IMR-90 (cell line): ENCODE measurements around the gene FBXO33. TPM values are rescaled to one million over a fixed set of nuclear protein-coding genes. Genes with fewer than 3 reads are reported as not detected.

Source experiments
- ATAC-seq: fragments of 200-7000 bp; cut with Tn5 transposase; 2 replicates; pipeline ENCODE4 v1.9.1; 2020; ENCODE audit warnings: low read depth, mild to moderate bottlenecking, moderate library complexity
- BruUV-seq: library from RNA; stranded (reverse); fragments of 400-500 nt; replicated peaks from 2 replicates; lab custom pipeline; 2021; lab: Mats Ljungman, UMichigan
- CTCF ChIA-PET: fragments of 300-600 bp; formaldehyde crosslinking; extraction: SDS; loops from one replicate; lab custom pipeline; 2021; ENCODE audit warnings: antibody characterized with exemption; lab: Yijun Ruan, JAX
- POLR2A ChIA-PET: fragments of 300-600 bp; sonication (Branson Sonifier 250); formaldehyde crosslinking; loops from one replicate; lab custom pipeline; 2022; ENCODE audit warnings: antibody characterized with exemption; ENCODE audit not compliant: unreplicated experiment; lab: Charles Lee
- DNase-seq: peaks from one replicate; pipeline ENCODE4 v3.0.0; 2013
- H2AFZ ChIP-seq: replicated peaks from 2 replicates; pipeline ENCODE3; 2013; ENCODE audit warnings: low read length, mild to moderate bottlenecking; ENCODE audit not compliant: poor library complexity
- H2AK5ac ChIP-seq: 2 replicates; pipeline ENCODE4 v1.6.1; 2013; ENCODE audit warnings: low read depth, low read length, inconsistent platforms
- H2AK9ac ChIP-seq: replicated peaks from 2 replicates; pipeline ENCODE3; 2013; ENCODE audit warnings: mild to moderate bottlenecking, low read depth, low read length, moderate library complexity; ENCODE audit not compliant: poor library complexity
- H2BK120ac ChIP-seq: 2 replicates; pipeline ENCODE4 v1.6.1; 2013; ENCODE audit warnings: low read depth, low read length, inconsistent platforms
- H2BK15ac ChIP-seq: 3 replicates; pipeline ENCODE4 v1.6.1; 2013; ENCODE audit warnings: low read depth, low read length, inconsistent platforms
- H2BK20ac ChIP-seq: 2 replicates; pipeline ENCODE4 v1.6.1; 2013; ENCODE audit warnings: low read depth, mild to moderate bottlenecking, inconsistent platforms, low read length, moderate library complexity
- H2BK5ac ChIP-seq: 2 replicates; pipeline ENCODE4 v1.6.1; 2013; ENCODE audit warnings: mild to moderate bottlenecking, low read depth, low read length, inconsistent platforms; ENCODE audit not compliant: poor library complexity, severe bottlenecking
- H3K14ac ChIP-seq: replicated peaks from 2 replicates; pipeline ENCODE4 v1.6.1; 2013; ENCODE audit warnings: low read depth, low read length, inconsistent platforms
- H3K18ac ChIP-seq: 2 replicates; pipeline ENCODE4 v1.6.1; 2013; ENCODE audit warnings: low read depth, low read length, control low read depth
- H3K23ac ChIP-seq: 2 replicates; pipeline ENCODE4 v1.6.1; 2013; ENCODE audit warnings: low read depth, low read length, inconsistent platforms
- H3K27ac ChIP-seq: 2 replicates; pipeline ENCODE4 v1.5.1; 2013; ENCODE audit warnings: mild to moderate bottlenecking, control low read depth, low read length; ENCODE audit not compliant: insufficient read depth
- H3K27me3 ChIP-seq: 2 replicates; pipeline ENCODE4 v1.6.1; 2013; ENCODE audit warnings: low read length; ENCODE audit not compliant: control insufficient read depth, insufficient read depth
- H3K36me3 ChIP-seq: 2 replicates; pipeline ENCODE4 v1.6.1; 2013; ENCODE audit warnings: low read length, mixed read lengths; ENCODE audit not compliant: control insufficient read depth, insufficient read depth
- H3K4ac ChIP-seq: 2 replicates; pipeline ENCODE4 v1.6.1; 2013; ENCODE audit warnings: low read depth, low read length, inconsistent platforms
- H3K4me1 ChIP-seq: 2 replicates; pipeline ENCODE4 v1.6.1; 2013; ENCODE audit warnings: low read length, mixed read lengths; ENCODE audit not compliant: control insufficient read depth, insufficient read depth
- H3K4me2 ChIP-seq: 2 replicates; pipeline ENCODE4 v1.6.1; 2013; ENCODE audit warnings: low read depth, mild to moderate bottlenecking, control low read depth, low read length, moderate library complexity
- H3K4me3 ChIP-seq: 2 replicates; pipeline ENCODE4 v1.5.1; 2013; ENCODE audit warnings: low read depth, mild to moderate bottlenecking, control low read depth, low read length, moderate library complexity; ENCODE audit not compliant: insufficient read depth
- H3K56ac ChIP-seq: 2 replicates; pipeline ENCODE4 v1.6.1; 2013; ENCODE audit warnings: low read length, inconsistent platforms; ENCODE audit not compliant: insufficient read depth; ENCODE audit errors: extremely low read depth
- H3K79me1 ChIP-seq, 2 experiments: 2 replicates each; pipeline ENCODE4 v1.6.1; 2013; ENCODE audit warnings: low read length in 2 of 2, inconsistent platforms in 1 of 2, low read depth in 1 of 2
- H3K9ac ChIP-seq: 2 replicates; pipeline ENCODE4 v1.6.1; 2013; ENCODE audit warnings: low read depth, low read length, control low read depth
- H3K9me1 ChIP-seq: 2 replicates; pipeline ENCODE4 v1.6.1; 2013; ENCODE audit warnings: low read length, inconsistent platforms; ENCODE audit not compliant: insufficient read depth
- H3K9me3 ChIP-seq: 2 replicates; pipeline ENCODE4 v1.6.1; 2013; ENCODE audit warnings: low read length; ENCODE audit not compliant: control insufficient read depth, insufficient read depth
- H4K20me1 ChIP-seq: 2 replicates; pipeline ENCODE4 v1.6.1; 2013; ENCODE audit warnings: low read length, inconsistent platforms; ENCODE audit not compliant: insufficient read depth
- H4K5ac ChIP-seq: 2 replicates; pipeline ENCODE4 v1.6.1; 2013; ENCODE audit warnings: mild to moderate bottlenecking, low read depth, low read length, control low read depth
- H4K8ac ChIP-seq, 2 experiments: 2 replicates each; pipeline ENCODE4 v1.6.1; 2013; ENCODE audit warnings: low read depth in 2 of 2, low read length in 2 of 2, control low read depth in 1 of 2, inconsistent platforms in 1 of 2
- H4K91ac ChIP-seq: 2 replicates; pipeline ENCODE4 v1.6.1; 2013; ENCODE audit warnings: low read depth, low read length, inconsistent platforms; ENCODE audit not compliant: insufficient read depth
- BHLHE40 ChIP-seq: fragments of 150-350 bp; IDR thresholded peaks from 2 replicates; pipeline ENCODE4 v1.6.1; 2016; ENCODE audit warnings: mild to moderate bottlenecking, low read depth, low read length
- ELK1 ChIP-seq: fragments of 150-350 bp; IDR thresholded peaks from 2 replicates; pipeline ENCODE4 v1.6.1; 2016; ENCODE audit warnings: low read depth, mild to moderate bottlenecking, low read length, moderate library complexity, borderline replicate concordance
- FOS ChIP-seq: fragments of 150-350 bp; IDR thresholded peaks from 2 replicates; pipeline ENCODE4 v1.6.1; 2016; ENCODE audit warnings: low read depth, low read length
- MAFK ChIP-seq: IDR thresholded peaks from 2 replicates; pipeline ENCODE4 v1.6.1; 2012; ENCODE audit warnings: low read depth, low read length, improper control_type of control experiment
- POLR2A ChIP-seq: IDR thresholded peaks from 2 replicates; pipeline ENCODE4 v1.6.1; 2012; ENCODE audit warnings: mild to moderate bottlenecking, low read depth, low read length
- RAD21 ChIP-seq: IDR thresholded peaks from 2 replicates; pipeline ENCODE4 v1.6.1; 2012; ENCODE audit warnings: low read length, improper control_type of control experiment
- RFX5 ChIP-seq: IDR thresholded peaks from 2 replicates; pipeline ENCODE4 v1.8.0; 2012; ENCODE audit warnings: low read depth, mild to moderate bottlenecking, low read length, moderate library complexity
- SMC3 ChIP-seq: fragments of 150-350 bp; IDR thresholded peaks from 2 replicates; pipeline ENCODE4 v1.6.1; 2016; ENCODE audit warnings: low read depth, mild to moderate bottlenecking, antibody characterized with exemption, low read length, moderate library complexity
- USF2 ChIP-seq: fragments of 150-350 bp; IDR thresholded peaks from 2 replicates; pipeline ENCODE4 v1.6.1; 2017; ENCODE audit warnings: mild to moderate bottlenecking, antibody characterized with exemption, low read length, low read depth
- dilution Hi-C: fragments of 300-500 bp; cut with HindIII; formaldehyde crosslinking; loops from one replicate; pipeline ENCODE4 v1.14.3; 2018; ENCODE audit warnings: low sequenced_read_pairs; ENCODE audit not compliant: unreplicated experiment
- in situ Hi-C: fragments of 300-500 bp; cut with MboI; formaldehyde crosslinking; loops from 3 replicates; pipeline ENCODE4 v1.14.3; 2019; ENCODE audit warnings: low sequenced_read_pairs, inconsistent platforms, mixed read lengths
- intact Hi-C: fragments of 100-400 bp; cut with micrococcal nuclease; formaldehyde crosslinking; loops from 2 replicates; pipeline ENCODE4 v1.10.0; 2022
- polyA plus RNA-seq, 3 experiments: library from polyadenylated mRNA; depleted of rRNA; stranded (reverse); fragments of >200 nt; gene quantifications; 2 replicates each; pipeline ENCODE4 v1.2.3, GENCODE V29; 2012; ENCODE audit warnings: low replicate concordance in 1 of 3
- total RNA-seq: library from RNA; depleted of rRNA; stranded (reverse); fragments of >200 nt; gene quantifications from 2 replicates; pipeline ENCODE4 v1.2.3, GENCODE V29; 2012

Gene FBXO33
- total and polyA plus RNA-seq, 2 of the 4 experiments (the other 2 are of a cell fraction) = 7.6 to 10.0 TPM

- H3K4me3 ChIP-seq = no peak overlapping the region
- TF ChIP-seq MAFK (no peak), ELK1 (no peak), RFX5 (no peak), POLR2A (no peak), FOS (no peak), USF2 (no peak), SMC3 (no peak), BHLHE40 (no peak), RAD21 (no peak)
- no peak overlapping the region for H2BK5ac ChIP-seq
- no peak overlapping the region for H2AK5ac ChIP-seq
- H3K36me3 ChIP-seq = no peaks in the 10 kb centered on the region
- H4K20me1 ChIP-seq = peaks cover 3% of the 10 kb centered on the region; the same call in 1 of the 2 replicates
- no peak overlapping the region for H3K56ac ChIP-seq
- H3K23ac ChIP-seq = no peak overlapping the region
- peaks cover 15 to 30% of the 10 kb centered on the region in 2 experiments for H3K79me1 ChIP-seq
- dilution Hi-C loops (no loop called here), intact Hi-C loops (no loop called here), in situ Hi-C loops (no loop called here)
- no peak overlapping the region for H3K4ac ChIP-seq
- H3K9me1 ChIP-seq = peaks cover 6% of the 10 kb centered on the region; the same call in 1 of the 2 replicates
- no peak overlapping the region for H3K27ac ChIP-seq
- H3K9ac ChIP-seq = no peak overlapping the region
- H3K9me3 ChIP-seq = no peaks in the 10 kb centered on the region
- H2BK15ac ChIP-seq = no peak overlapping the region
- H3K27me3 ChIP-seq = no peaks in the 10 kb centered on the region
- no peak overlapping the region for H3K18ac ChIP-seq
- H2AFZ ChIP-seq = no peak overlapping the region
- H3K14ac ChIP-seq = no peak overlapping the region
- DNase-seq (no peak), ATAC-seq (no peak)
- BruUV-seq = no TSS peak
- no peak overlapping the region for H2BK20ac ChIP-seq
- H2BK120ac ChIP-seq = no peak overlapping the region
- H3K4me1 ChIP-seq = peaks cover 3% of the 10 kb centered on the region; the same call in 1 of the 2 replicates
- no peak overlapping the region for H4K5ac ChIP-seq
- ChIA-PET POLR2A (no interaction called here), CTCF (no interaction called here)
- no peak overlapping the region for H2AK9ac ChIP-seq
- no peak overlapping the region for H4K8ac ChIP-seq
- no peak overlapping the region for H3K4me2 ChIP-seq
- H4K91ac ChIP-seq = no peak overlapping the region
Measured at GRCh38 chr14:39422243-39422642, 10.0 kb downstream of the FBXO33 start.
